ENCODE measurements around the gene MAN2C1.

DNA sequence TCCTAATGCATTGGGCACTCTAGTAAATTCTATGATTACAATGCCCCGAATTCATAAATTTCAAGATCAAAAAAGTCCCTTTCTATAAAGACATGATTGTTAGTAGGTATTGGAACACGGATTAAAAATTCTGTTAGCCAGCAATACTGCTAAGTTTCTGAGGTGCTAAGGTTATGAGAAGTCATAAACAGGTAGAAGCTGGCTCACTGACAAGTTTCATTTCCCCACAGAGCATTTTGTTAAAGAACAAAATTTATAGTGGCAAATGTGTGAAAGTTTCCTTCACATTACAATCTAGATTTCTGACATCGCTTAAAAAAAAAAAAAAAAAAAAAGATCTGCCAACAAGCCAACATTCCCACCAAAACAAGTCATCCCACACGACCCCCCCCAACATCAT is 12.4 kb upstream of the MAN2C1 start:
- TF ChIP-seq POLR2A (IDR thresholded peaks at IDR 0.05) = no peak
- TF ChIP-seq, protein P1, sequence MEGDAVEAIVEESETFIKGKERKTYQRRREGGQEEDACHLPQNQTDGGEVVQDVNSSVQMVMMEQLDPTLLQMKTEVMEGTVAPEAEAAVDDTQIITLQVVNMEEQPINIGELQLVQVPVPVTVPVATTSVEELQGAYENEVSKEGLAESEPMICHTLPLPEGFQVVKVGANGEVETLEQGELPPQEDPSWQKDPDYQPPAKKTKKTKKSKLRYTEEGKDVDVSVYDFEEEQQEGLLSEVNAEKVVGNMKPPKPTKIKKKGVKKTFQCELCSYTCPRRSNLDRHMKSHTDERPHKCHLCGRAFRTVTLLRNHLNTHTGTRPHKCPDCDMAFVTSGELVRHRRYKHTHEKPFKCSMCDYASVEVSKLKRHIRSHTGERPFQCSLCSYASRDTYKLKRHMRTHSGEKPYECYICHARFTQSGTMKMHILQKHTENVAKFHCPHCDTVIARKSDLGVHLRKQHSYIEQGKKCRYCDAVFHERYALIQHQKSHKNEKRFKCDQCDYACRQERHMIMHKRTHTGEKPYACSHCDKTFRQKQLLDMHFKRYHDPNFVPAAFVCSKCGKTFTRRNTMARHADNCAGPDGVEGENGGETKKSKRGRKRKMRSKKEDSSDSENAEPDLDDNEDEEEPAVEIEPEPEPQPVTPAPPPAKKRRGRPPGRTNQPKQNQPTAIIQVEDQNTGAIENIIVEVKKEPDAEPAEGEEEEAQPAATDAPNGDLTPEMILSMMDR (IDR thresholded peaks at IDR 0.05) = no peak
- TF ChIP-seq POLR2AphosphoS5 (IDR thresholded peaks at IDR 0.05) = no peak
